ENCODE results near the gene GJB4. TPM values are rescaled to one million over a fixed set of nuclear protein-coding genes. Genes with fewer than 3 reads are reported as not detected.

The GJB4 gene
- total and polyA plus RNA-seq, 2 donors, result 0.69 to 0.99 TPM

Other genes starting within 250 kb of the GJB4 start
- 2.7 TPM for gene GJB5, start 4.7 kb upstream of the GJB4 start, total RNA-seq
- gene GJB5, start 4.7 kb upstream of the GJB4 start, polyA plus RNA-seq, result 3.5 TPM
- gene GJB3, start 21.5 kb downstream of the GJB4 start, total RNA-seq, result 2.2 TPM
- gene GJB3, start 21.5 kb downstream of the GJB4 start, polyA plus RNA-seq, result 2.1 TPM
- gene GJA4, start 33.3 kb downstream of the GJB4 start, total RNA-seq, result 15.6 TPM
- 33.6 TPM for gene GJA4, start 33.3 kb downstream of the GJB4 start, polyA plus RNA-seq
- 9.7 TPM for gene SMIM12, start 100.0 kb downstream of the GJB4 start, total RNA-seq
- gene SMIM12, start 100.0 kb downstream of the GJB4 start, polyA plus RNA-seq, result 47.8 TPM
- gene DLGAP3, start 169.9 kb downstream of the GJB4 start, total RNA-seq, result not detected
- gene DLGAP3, start 169.9 kb downstream of the GJB4 start, polyA plus RNA-seq, result 0.29 TPM
- gene TMEM35B, start 225.6 kb downstream of the GJB4 start, total RNA-seq, result 31.6 TPM
- 83.9 TPM for gene TMEM35B, start 225.6 kb downstream of the GJB4 start, polyA plus RNA-seq